Measurements from ENCODE around the gene RAPGEF6.
"Not testable (repeated sequence)": the region's sequence is repeated elsewhere in the genome, so short reads cannot be mapped to it uniquely, and the experiment has no call there.

The RAPGEF6 gene

DNA sequence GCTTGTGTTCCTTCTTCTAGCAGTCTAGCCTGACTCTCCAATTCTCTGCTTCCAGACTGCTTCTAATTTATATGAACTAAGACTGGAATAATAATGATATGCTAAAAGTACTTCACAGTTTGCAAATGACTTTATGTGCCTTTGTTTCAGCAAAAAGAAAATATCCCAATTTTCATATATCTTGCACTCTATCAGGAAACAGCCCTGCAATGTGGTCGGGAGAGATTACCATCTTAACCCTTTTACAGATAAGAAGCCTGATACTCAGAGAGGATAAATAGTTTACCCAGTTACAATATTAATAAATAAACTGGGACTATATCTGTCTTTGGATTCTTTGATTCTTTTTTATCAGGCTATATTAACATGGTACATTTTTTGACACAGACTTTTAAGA lies 245.2 kb downstream of the RAPGEF6 start:
- no peak for DNase-seq (ENCODE audit: low read depth in 2 of 2, low spot score in 1 of 2)

DNA sequence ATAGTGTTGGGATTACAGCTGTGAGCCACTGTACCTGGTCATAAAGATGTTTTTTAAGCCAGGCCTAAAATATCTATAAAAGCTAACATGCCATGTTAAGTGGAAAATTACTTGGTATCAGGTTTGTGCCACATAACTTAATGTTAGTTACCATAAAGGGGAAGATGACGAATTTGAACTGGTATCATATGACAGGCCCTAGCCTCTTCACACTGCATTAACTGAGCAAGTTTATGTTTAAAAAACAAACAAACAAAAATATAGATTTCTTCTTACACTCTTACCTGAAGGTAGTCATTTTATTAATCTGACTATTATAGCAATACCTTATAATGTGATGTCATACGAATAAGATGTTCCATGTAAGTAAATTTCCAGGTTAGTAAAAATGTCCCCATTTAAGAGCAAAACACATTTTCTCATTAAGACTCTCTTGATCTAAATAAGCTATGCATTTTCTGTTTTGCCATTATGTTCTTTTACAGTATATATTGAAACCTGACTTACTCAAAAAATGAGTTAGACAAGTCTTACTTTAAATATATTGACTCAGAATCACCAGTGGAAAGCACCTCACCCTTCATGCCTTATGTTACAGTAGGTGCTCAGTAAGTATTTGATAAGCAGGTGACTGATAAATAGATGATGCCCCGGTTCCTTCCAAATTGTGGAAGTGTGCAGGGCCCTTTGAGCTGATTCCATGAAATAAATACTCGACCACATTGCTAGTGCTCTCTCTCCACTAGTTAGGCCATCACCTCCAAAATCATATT lies 245.7 kb downstream of the RAPGEF6 start:
- DNase-seq (ENCODE audit: low read depth in 2 of 2, low spot score in 1 of 2) = no peak

DNA sequence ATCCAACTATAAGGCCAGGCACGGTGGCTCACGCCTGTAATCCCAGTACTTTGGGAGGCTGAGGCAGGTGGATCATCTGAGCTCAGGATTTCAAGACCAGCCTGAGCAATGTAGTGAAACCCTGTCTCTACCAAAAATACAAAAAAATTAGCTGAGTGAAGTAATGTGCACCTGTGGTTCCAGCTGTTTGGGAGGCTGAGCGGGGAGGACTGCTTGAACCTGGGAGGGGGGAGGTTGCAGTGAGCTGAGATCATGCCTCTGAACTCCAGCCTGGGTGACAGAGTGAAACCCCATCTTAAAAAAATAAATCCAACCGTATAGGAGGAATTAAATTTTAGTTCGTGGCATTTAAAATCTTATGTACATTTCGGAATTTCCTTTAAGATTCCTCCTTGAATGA lies 247.8 kb downstream of the RAPGEF6 start:
- DNase-seq (ENCODE audit: low read depth in 2 of 2, low spot score in 1 of 2) = no peak

DNA sequence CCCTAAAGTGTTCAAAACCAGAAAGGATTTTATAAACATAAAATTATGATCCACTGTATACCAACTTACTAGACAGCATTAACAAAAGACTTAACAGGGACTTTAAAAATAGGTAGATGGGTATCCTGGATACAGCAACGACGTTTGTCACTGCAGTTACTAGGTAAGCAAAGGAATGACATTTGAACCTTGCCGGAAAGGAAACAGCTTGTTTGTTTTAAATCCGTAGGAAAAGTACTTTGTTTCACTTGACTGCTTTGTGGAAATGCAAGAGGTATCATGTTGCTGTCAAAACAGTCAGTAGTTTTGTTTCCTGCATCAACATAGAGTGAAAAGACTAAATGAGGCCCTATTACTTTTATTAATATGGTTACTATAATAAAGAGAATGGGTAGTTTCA lies 248.2 kb downstream of the RAPGEF6 start:
- no peak for DNase-seq (ENCODE audit: low read depth in 2 of 2, low spot score in 1 of 2)

DNA sequence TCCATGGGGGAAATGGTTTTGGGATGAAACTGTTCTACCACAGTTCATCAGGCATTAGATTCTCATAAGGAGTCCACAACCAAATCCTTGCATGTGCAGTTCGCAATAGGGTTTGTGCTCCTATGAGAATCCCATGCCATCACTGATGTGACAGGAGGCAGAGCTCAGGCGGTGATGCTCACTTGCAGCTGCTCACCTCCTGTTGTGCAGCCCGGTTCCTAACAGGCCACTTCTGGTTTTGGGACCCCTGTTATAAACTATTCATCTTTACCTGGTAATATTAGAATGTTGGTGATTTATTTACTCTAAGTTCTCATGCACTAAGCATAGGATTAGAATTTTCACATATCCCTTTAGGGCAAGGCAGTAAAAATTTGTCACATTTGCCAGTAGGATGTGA lies 248.9 kb downstream of the RAPGEF6 start:
- no peak for DNase-seq (ENCODE audit: low read depth in 2 of 2, low spot score in 1 of 2)

DNA sequence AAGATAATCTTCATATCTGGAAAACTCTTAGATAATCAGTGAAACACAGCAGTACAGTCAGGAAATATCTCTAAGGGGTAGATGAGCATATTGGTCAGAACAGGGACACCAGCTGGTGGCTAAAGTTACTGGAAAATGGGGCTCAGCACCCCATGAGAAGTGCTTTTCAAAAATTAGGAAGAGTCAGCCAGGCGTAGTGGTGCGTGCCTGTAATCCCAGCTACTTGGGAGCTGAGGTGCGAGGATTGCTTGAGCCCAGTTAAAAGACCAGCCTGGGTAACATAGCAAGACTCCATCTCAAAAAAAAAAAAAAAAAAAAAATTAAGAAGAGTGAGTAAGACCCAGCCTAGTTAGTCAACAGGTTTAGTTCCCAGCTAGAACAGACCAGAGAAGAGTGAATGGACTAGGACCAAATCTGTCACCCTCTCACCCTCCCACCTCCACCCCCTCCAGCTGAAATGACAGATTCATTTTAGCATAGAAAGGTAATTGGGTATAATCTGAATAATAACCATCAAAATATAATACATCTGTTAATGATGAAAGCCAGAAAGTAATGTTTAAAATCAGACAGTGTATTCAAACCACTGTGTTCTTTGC lies 250.3 kb downstream of the RAPGEF6 start:
- DNase-seq (ENCODE audit: low read depth in 2 of 2, low spot score in 1 of 2) = no peak

DNA sequence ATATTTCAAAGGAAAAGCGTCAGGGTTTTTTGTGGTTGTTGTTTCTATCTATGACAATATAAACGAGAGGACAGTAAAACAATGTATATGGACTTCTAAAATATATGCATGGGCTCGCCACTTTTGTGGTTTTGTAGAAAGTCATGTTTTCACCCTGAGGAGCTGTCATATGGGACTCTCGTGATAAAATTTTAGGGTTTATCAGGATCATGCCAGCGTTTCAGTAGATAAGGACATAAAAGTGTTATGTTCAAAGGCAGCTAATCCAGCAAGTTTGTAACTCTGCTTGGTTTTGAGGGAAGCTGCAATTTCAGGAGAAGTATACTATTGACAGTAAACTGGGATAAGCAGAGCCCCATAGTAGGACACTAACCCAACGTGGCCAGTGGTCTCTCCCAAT lies 250.9 kb downstream of the RAPGEF6 start:
- no peak for DNase-seq (ENCODE audit: low read depth in 2 of 2, low spot score in 1 of 2)

DNA sequence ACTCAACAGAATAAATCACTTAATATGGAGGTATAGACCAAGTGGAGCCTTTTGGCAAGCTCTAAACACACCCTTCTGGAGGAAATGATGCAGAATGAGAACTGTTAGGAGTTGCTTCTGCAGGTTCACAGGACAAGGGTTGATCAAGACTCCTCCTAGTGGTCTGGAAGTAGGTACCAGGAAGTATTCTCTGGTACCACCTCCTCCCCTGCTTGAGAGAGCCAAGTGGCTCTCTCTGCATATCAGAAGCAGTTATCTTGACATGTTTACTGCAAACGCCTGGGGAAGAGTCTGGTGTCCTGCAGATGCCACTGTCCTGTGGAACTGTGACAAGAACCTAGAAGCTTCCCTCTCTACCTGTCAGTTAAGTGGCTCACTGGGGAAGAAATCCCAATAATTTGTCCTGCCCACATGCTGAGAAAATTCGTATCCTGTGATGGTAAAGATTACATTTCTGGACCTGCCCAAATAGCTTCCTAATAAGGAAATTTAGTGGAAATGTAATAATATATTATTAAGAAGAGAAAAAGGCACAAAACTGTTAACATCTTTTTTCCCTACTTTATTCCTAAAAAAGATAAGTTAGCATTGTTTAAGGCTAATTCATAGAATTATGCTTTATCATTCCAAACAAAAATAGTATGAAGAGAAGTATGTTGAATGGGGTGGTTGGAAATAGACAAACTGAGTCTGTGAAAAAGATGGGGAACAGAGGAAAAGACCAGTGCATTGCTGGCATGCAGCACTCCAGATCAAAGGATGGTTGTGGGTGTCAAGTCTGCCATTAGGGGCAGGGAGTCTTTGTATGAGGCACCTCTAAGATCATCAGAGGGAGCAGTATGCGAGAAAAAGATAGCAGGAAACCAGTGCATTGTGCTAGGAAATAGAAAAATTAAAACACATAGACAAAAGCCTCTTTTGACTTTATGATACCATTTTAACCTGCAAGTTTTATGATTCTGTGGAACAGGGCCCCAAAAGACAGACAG lies 252.3 kb downstream of the RAPGEF6 start:
- peak in 1 of 2 donors; percentile 17 for DNase-seq (ENCODE audit: low read depth in 2 of 2, low spot score in 1 of 2)

DNA sequence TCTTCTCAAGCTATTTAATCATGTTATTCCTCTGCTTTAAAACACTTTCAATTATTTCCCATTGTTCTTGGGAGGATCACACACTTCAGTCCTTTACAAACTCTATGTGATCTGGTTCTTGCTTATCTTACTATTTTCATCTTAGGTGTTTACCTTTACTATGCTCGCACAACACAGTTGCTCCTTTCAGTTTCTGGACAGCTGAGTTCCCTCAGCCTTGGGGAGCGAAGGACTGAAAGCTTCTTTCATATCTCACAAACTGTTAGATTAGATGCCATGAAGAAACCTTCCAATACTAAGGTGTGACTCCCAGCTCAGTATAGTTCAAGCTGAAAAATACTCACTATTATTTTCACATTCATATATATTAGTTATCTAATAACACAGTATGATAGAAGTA lies 253.3 kb downstream of the RAPGEF6 start:
- DNase-seq (ENCODE audit: low read depth in 2 of 2, low spot score in 1 of 2) = no peak

DNA sequence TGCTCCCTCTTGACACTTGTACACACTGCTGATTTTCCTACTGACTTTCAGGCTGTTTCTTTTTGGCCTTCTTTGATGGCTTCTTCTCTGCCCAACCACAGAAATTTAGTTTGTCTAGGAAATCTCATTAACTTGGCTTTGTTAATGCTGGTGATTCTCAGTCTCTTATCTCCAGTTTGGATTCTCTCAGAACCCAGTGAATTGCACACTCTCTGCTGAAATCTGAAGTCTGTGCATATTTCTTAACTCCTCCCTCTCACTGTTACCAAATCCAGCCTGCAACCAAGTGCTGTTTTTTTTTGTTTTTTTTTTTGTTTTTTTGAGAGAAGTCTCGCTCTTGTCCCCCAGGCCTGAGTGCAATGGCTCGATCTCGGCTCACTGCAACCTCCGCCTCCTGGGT lies 254.0 kb downstream of the RAPGEF6 start:
- DNase-seq (ENCODE audit: low read depth in 2 of 2, low spot score in 1 of 2) = no peak

DNA sequence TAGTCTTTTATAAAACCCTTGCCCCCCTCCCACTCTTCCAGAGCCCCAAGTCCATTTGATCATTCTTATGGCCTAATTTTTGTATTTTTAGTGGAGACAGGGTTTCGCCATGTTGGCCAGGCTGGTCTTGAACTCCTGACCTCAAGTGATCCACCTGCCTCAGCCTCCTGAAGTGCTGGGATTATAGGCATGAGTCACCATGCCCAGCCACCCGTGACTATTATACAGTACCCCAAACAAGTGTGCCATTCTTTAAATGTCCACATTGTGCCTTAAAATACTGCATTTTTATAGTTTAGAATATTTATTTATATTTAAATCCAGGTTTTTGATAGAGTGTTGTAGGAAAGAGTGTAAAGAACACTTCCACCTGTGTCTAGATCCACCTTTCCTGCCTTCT lies 254.8 kb downstream of the RAPGEF6 start:
- not testable (repeated sequence) for DNase-seq (ENCODE audit: low read depth in 2 of 2, low spot score in 1 of 2)

DNA sequence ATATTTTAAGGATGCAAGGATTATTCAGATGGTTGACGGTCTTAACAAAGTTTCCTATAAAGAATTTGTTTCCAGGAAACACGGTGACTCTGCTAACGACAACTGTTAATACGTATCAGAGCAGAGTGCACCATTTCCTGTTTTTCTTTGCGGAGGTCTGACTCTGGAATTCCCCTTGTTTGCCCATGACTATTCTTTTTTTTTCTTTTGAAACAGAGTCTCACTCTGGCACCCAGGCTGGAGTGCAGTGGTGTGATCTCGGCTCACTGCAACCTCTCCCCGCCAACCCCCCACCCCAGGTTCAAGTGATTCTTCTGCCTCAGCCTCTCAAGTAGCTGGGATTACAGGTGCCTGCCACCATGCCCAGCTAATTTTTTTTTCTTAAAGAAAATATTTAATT lies 255.3 kb downstream of the RAPGEF6 start:
- peak; percentile 28 to 45 for DNase-seq (ENCODE audit: low read depth in 2 of 2, low spot score in 1 of 2)

DNA sequence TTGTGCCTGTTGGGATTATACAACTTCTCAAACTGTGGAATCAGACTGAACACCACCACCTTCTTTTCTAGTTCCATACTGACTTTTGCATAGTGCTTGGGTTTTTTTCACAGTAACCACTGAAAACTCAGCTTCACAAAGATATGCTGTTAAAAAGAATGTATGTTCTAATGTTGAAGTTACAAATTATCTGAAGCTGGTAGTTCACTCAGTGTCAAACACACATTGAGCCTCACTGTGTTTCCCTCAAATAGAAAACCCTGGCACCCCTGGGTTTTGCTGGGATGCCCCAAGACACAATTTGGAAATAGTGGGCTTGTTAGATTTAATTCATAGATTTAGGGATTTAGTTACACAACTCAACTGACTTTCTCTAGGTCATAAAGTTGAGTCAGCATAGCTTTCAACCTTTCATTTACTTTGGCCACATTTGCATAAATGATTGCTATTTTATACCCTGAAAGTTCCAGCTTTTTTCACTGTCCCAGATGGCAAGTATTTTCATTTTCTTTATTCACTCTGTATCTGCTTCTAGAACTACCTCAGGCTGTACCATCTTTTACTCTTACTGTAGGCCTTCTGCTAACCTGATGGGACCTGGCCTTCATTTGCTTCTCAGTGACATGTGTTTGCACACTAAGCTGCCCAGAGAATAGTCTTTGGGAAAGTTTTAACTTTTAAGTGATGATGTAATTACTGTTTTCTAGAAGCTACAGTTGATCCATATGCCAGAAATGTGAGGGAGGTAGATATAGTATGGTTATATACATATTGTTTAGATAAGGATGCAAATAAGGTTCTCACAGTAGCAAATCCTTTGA lies 256.1 kb downstream of the RAPGEF6 start:
- DNase-seq (ENCODE audit: low read depth in 2 of 2, low spot score in 1 of 2) = no peak

DNA sequence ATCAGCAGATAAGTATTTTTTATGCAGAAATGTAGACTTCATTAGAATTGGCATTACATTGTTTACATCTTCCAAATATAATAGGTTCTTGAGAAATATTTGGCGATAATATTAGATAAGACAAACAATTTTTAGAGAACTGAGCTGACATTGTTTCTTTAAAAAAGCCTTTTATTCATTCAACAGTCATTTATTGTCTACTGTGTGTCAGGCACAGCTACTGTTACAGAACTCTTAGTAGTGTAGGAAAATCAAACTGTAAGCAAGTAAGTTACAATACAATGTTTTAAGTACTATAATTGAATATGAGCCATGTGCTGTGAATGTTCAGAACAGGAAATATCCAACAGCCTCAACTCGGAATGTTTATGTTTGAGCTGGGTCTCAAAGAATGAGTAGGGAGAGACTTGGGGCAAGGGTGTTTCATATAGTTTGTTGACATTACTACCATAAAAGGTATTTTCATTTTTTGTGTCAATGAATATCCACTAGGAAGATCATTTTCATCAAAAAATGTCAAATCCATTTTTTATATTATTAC lies 257.2 kb downstream of the RAPGEF6 start:
- DNase-seq (ENCODE audit: low read depth in 2 of 2, low spot score in 1 of 2) = no peak

DNA sequence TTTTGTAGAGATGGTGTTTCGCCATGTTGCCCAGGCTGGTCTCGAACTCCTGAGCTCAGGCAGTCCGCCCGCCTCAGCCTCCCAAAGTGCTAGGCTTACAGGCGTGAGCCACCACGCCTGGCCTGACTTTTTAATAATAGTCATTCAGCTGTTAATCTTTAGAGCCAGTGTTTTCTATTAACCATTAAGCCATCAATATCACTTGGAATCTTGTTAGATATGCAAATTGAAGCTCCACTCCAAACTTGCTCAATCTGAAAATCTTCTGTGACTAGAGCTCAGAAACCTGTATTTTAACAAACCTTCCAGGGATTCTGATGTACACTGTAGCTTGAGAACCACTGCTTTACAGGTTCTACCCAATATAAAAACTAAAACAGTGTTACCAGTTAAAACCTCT lies 257.7 kb downstream of the RAPGEF6 start:
- DNase-seq (ENCODE audit: low read depth in 2 of 2, low spot score in 1 of 2) = no peak

DNA sequence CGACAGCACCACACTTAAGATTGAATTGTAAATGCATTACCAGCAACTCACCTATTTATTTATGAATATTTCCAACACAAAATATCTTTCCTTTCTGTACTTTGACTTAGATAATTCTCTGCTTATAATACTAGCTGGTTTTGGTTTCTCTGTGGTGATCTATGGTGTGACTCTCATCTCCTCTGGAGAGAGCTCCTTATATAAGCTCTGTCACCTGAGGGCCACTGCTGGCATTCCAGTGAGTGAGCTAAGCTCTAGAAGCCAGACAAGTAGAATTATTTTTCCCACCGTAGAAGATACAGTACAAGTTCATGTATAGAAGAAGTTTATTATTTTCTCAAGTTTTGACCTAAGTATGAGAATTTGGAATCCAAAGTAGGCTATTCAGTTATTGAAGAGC lies 259.7 kb downstream of the RAPGEF6 start:
- no peak for DNase-seq (ENCODE audit: low read depth in 2 of 2, low spot score in 1 of 2)
